Upper lobe of left lung (tissue), 6 donors: ENCODE measurements around the gene OR1M1. TPM values are rescaled to one million over a fixed set of nuclear protein-coding genes. Genes with fewer than 3 reads are reported as not detected.

Experiments used
- ATAC-seq, 2 donors: fragments of 200-7000 bp; cut with Tn5 transposase; one replicate each; pipeline ENCODE4 v1.9.1; 2022; ENCODE audit warnings: mild to moderate bottlenecking in 2 of 2, moderate library complexity in 2 of 2; ENCODE audit not compliant: low FRiP score in 2 of 2
- DNase-seq, 2 donors: peaks; one replicate each; pipeline ENCODE4 v3.0.0-alpha.2; 2019 to 2020
- H3K27ac ChIP-seq, 4 donors: fragments of 200-600 bp; sonication (generic); one replicate each; pipeline ENCODE4 v1.5.1; 2016 to 2019
- H3K27me3 ChIP-seq, 4 donors: fragments of 200-600 bp; sonication (generic); one replicate each; pipeline ENCODE4 v1.5.1; 2017 to 2019
- H3K36me3 ChIP-seq, 4 donors: fragments of 200-600 bp; sonication (generic); one replicate each; pipeline ENCODE4 v1.5.1; 2016 to 2019
- H3K4me1 ChIP-seq, 4 donors: fragments of 200-600 bp; sonication (generic); one replicate each; pipeline ENCODE4 v1.5.1; 2018 to 2019
- H3K4me3 ChIP-seq, 4 donors: fragments of 200-600 bp; sonication (generic); one replicate each; pipeline ENCODE4 v1.5.1; 2017 to 2019; ENCODE audit warnings: mild to moderate bottlenecking in 2 of 4, moderate library complexity in 1 of 4
- H3K9me3 ChIP-seq, 4 donors: fragments of 200-600 bp; sonication (generic); one replicate each; pipeline ENCODE4 v1.5.1; 2018 to 2019
- CTCF ChIP-seq, 6 experiments: fragments of 450-650 bp in 4 of 6; fragments of 200-600 bp in 2 of 6; sonication (generic) in 2 of 6; IDR thresholded peaks; one replicate each; pipeline ENCODE4 v1.5.1; 2016 to 2019; ENCODE audit warnings: antibody characterized with exemption in 6 of 6
- EP300 ChIP-seq, 4 donors: sonication (generic); formaldehyde crosslinking; IDR thresholded peaks; one replicate each; pipeline ENCODE4 v1.5.1; 2017; ENCODE audit warnings: antibody characterized with exemption in 4 of 4, control low read depth in 2 of 4
- POLR2A ChIP-seq, 4 donors: fragments of 450-650 bp; IDR thresholded peaks; one replicate each; pipeline ENCODE4 v1.5.1; 2016 to 2017; ENCODE audit warnings: antibody characterized with exemption in 4 of 4, mild to moderate bottlenecking in 2 of 4
- POLR2AphosphoS5 ChIP-seq, 2 donors: sonication (generic); formaldehyde crosslinking; IDR thresholded peaks; one replicate each; pipeline ENCODE4 v1.5.1; 2017; ENCODE audit warnings: antibody characterized with exemption in 2 of 2
- WGBS, 2 donors: methylation state at CpG; one replicate each; pipeline ENCODE4 v1.1.5; 2017 to 2018; 5-methylcytosine and 5-hydroxymethylcytosine counted together
- total RNA-seq, 6 donors: library from RNA; depleted of rRNA in 4 of 6; stranded (reverse); fragments of >200 nt in 4 of 6; gene quantifications; one replicate each; pipeline versions ENCODE4 v1.1.0 to v1.2.1, GENCODE V29; 2016 to 2021
- donor health status: DM: no; HTN: no; CAD: no; lungs with moderate emphysema.
- donor health status: DM: no; HTN: yes; CAD: no; lungs with severe emphysema.

OR1M1 gene
- not detected for total RNA-seq

GRCh38 chr19:9086761-9087160 is at the start of gene OR1M1:
Gene OR1M1 (plus strand): TSS chr19:9087061. CDS start chr19:9093245, 6,184 bp downstream.
- Histone ChIP-seq H3K27ac (no peak within 1 kb of the TSS), H3K36me3 (no peaks in the 10 kb centered on the region), H3K4me1 (no peaks in the 10 kb centered on the region), H3K9me3 (no peaks in the 10 kb centered on the region), H3K4me3 (no peak within 1 kb of the TSS), H3K27me3 (no peaks in the 10 kb centered on the region)
- WGBS, 2 donors = 50 to 56% methylated on average over 2 of the region's 2 CpGs
- no peak for DNase-seq
- no peak for TF ChIP-seq CTCF (IDR thresholded peaks at IDR 0.05)
- no peak for TF ChIP-seq POLR2AphosphoS5 (IDR thresholded peaks at IDR 0.05)
- no peak for TF ChIP-seq POLR2A (IDR thresholded peaks at IDR 0.05)
- TF ChIP-seq EP300 (IDR thresholded peaks at IDR 0.05) = no peak
- no peak for ATAC-seq

- no peak overlapping the region for H3K27ac ChIP-seq
- H3K36me3 ChIP-seq = no peaks in the 10 kb centered on the region
- WGBS, 2 donors = 84 to 86% methylated on average over 8 of the region's 8 CpGs
- DNase-seq (no peak), ATAC-seq (no peak)
- H3K9me3 ChIP-seq = no peaks in the 10 kb centered on the region
- H3K4me1 ChIP-seq = no peaks in the 10 kb centered on the region
- H3K27me3 ChIP-seq = no peaks in the 10 kb centered on the region
- TF ChIP-seq POLR2AphosphoS5 (IDR thresholded peaks at IDR 0.05) (no peak), CTCF (IDR thresholded peaks at IDR 0.05) (no peak), POLR2A (IDR thresholded peaks at IDR 0.05) (no peak), EP300 (IDR thresholded peaks at IDR 0.05) (no peak)
- no peak overlapping the region for H3K4me3 ChIP-seq
Measured at GRCh38 chr19:9037400-9038062, 49.3 kb upstream of the OR1M1 start.

- Histone ChIP-seq H3K9me3 (no peaks in the 10 kb centered on the region), H3K4me1 (no peaks in the 10 kb centered on the region), H3K27ac (no peak overlapping the region), H3K27me3 (no peaks in the 10 kb centered on the region), H3K36me3 (no peaks in the 10 kb centered on the region), H3K4me3 (no peak overlapping the region)
- DNase-seq = no peak
- WGBS, 2 donors = 59 to 66% methylated on average over 5 of the region's 5 CpGs
- TF ChIP-seq POLR2AphosphoS5 (IDR thresholded peaks at IDR 0.05) (no peak), POLR2A (IDR thresholded peaks at IDR 0.05) (no peak), EP300 (IDR thresholded peaks at IDR 0.05) (no peak), CTCF (IDR thresholded peaks at IDR 0.05) (no peak)
- no peak for ATAC-seq
Measured at GRCh38 chr19:9039728-9040127, 47.1 kb upstream of the OR1M1 start.

- no peaks in the 10 kb centered on the region for H3K9me3 ChIP-seq
- no peaks in the 10 kb centered on the region for H3K27me3 ChIP-seq
- WGBS, 2 donors = 68 to 71% methylated on average over 9 of the region's 9 CpGs
- DNase-seq = no peak
- no peaks in the 10 kb centered on the region for H3K4me1 ChIP-seq
- no peak overlapping the region for H3K27ac ChIP-seq
- H3K36me3 ChIP-seq = no peaks in the 10 kb centered on the region
- H3K4me3 ChIP-seq = no peak overlapping the region
- ATAC-seq = no peak
- no peak for TF ChIP-seq CTCF (IDR thresholded peaks at IDR 0.05)
- no peak for TF ChIP-seq POLR2A (IDR thresholded peaks at IDR 0.05)
- no peak for TF ChIP-seq EP300 (IDR thresholded peaks at IDR 0.05)
- TF ChIP-seq POLR2AphosphoS5 (IDR thresholded peaks at IDR 0.05) = no peak
Measured at GRCh38 chr19:9040131-9040530, 46.7 kb upstream of the OR1M1 start.

DNA sequence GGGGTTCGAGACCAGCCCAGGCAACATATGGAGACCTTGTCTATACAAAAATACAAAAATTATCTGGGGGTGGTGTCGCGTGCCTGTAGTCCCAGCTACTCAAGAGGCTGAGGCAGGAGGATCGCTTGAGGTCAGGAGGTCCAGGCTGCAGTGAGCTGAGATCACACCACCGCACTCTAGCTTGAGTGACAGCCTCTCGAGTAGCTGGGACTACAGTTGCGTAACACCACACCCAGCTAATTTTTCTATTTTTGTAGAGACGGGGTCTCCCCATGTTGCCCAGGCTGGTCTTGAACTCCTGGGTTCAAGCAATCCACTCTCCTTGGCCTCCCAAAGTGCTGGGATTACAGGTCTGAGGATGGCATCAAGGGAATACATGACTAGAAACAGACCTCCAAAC is 45.8 kb upstream of the OR1M1 start:
- no peak overlapping the region for H3K4me3 ChIP-seq
- no peaks in the 10 kb centered on the region for H3K27me3 ChIP-seq
- no peak overlapping the region for H3K27ac ChIP-seq
- H3K36me3 ChIP-seq = no peaks in the 10 kb centered on the region
- ATAC-seq (no peak), DNase-seq (no peak)
- 71 to 83% methylated on average over 8 of the region's 8 CpGs for WGBS, 2 donors
- H3K4me1 ChIP-seq = no peaks in the 10 kb centered on the region
- no peak for TF ChIP-seq POLR2A (IDR thresholded peaks at IDR 0.05)
- no peak for TF ChIP-seq EP300 (IDR thresholded peaks at IDR 0.05)
- no peak for TF ChIP-seq CTCF (IDR thresholded peaks at IDR 0.05)
- TF ChIP-seq POLR2AphosphoS5 (IDR thresholded peaks at IDR 0.05) = no peak
- no peaks in the 10 kb centered on the region for H3K9me3 ChIP-seq
